NCI-H1436 (cell line): ENCODE measurements around the gene TNIP2.
A peak's percentile ranks its signal among the peaks of the same experiment; 100 is the strongest.

Experiments
- DNase-seq: peaks from one replicate; lab custom pipeline; 2025; lab: John Stamatoyannopoulos, UW

Gene TNIP2

GRCh38 chr4:2716236-2716635 is 39.9 kb downstream of the TNIP2 start:
- no peak for DNase-seq

GRCh38 chr4:2715426-2715825 is 40.7 kb downstream of the TNIP2 start:
- no peak for DNase-seq

- DNase-seq, result no peak
Observed at GRCh38 chr4:2714918-2715317, 41.2 kb downstream of the TNIP2 start.

- DNase-seq, result peak; percentile 40
Observed at GRCh38 chr4:2714061-2714770, 41.9 kb downstream of the TNIP2 start.

- no peak for DNase-seq
Observed at GRCh38 chr4:2713337-2713736, 42.8 kb downstream of the TNIP2 start.

GRCh38 chr4:2712261-2712842 is 43.8 kb downstream of the TNIP2 start:
- no peak for DNase-seq

GRCh38 chr4:2702770-2703169 is 53.4 kb downstream of the TNIP2 start:
- no peak for DNase-seq

- no peak for DNase-seq
Observed at GRCh38 chr4:2702361-2702760, 53.8 kb downstream of the TNIP2 start.

GRCh38 chr4:2700031-2700430 is 56.1 kb downstream of the TNIP2 start:
- DNase-seq, result no peak

- DNase-seq, result no peak
Observed at GRCh38 chr4:2699534-2699933, 56.6 kb downstream of the TNIP2 start.

- DNase-seq, result no peak
Observed at GRCh38 chr4:2698951-2699505, 57.1 kb downstream of the TNIP2 start.

GRCh38 chr4:2698504-2698903 is 57.6 kb downstream of the TNIP2 start:
- DNase-seq, result no peak

GRCh38 chr4:2697995-2698414 is 58.1 kb downstream of the TNIP2 start:
- DNase-seq, result no peak

GRCh38 chr4:2696423-2696822 is 59.7 kb downstream of the TNIP2 start:
- DNase-seq, result no peak

GRCh38 chr4:2695346-2696060 is 60.6 kb downstream of the TNIP2 start:
- DNase-seq, result no peak

GRCh38 chr4:2694691-2695090 is 61.4 kb downstream of the TNIP2 start:
- DNase-seq, result no peak

GRCh38 chr4:2691952-2692435 is 64.1 kb downstream of the TNIP2 start:
- no peak for DNase-seq
